OCI-LY3 (cell line): Measurements from ENCODE around the gene FNDC5.

Source experiments
- EZH2phosphoT487 ChIP-seq: fragments of 200-600 bp; shearing (Covaris generic); IDR thresholded peaks from 2 replicates; pipeline ENCODE4 v1.6.1; 2018; ENCODE audit warnings: antibody characterized with exemption, mixed run types, low read depth
- TF ChIP-seq, protein P1 (sequence below): fragments of 200-600, 300-600 bp; sonication (generic); IDR thresholded peaks from 2 replicates; pipeline ENCODE4 v1.5.1; 2014; ENCODE audit warnings: antibody characterized with exemption, low read length, low read depth

DNA sequence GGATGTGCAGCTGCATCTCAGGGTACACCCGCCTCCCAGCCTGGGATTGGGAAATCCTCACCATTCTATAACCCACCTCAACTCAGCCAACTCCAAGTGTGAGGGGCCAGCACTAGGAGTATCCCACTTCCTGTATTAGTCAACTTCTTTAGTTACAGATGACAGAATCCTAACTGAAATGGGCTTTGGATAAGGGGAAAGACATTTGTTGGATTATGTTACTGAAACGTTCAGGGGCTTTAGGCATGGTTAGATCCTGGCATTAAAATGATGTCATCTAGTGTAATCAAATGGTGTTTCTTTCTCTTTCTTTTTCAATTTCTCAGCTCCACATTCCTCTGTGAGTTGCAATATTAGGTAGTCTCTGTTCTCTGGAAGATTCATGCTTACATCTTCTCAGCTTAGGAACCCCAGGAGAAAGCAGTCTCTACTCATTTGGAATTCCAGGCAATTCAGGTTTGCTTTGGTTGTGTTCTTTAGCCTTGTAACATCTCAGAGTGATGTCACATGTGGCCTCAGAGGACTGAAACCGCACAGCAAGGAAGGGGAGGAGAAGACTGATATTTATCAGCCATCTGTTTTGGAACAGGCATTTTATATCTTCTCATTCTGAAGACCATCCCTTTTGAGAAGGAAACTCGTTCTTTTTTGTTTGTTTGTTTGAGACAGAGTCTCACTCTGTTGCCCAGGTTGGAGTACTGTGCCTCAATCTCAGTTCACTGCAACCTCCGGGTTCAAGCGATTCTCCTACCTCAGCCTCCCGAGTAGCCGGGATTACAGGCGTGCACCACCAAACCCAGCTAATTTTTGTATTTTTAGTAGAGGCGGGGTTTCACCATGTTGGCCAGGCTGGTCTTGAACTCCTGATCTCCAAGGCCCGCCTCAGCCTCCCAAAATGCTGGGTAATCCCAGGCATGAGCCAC lies 49.4 kb upstream of the FNDC5 start:
- TF ChIP-seq, protein P1, sequence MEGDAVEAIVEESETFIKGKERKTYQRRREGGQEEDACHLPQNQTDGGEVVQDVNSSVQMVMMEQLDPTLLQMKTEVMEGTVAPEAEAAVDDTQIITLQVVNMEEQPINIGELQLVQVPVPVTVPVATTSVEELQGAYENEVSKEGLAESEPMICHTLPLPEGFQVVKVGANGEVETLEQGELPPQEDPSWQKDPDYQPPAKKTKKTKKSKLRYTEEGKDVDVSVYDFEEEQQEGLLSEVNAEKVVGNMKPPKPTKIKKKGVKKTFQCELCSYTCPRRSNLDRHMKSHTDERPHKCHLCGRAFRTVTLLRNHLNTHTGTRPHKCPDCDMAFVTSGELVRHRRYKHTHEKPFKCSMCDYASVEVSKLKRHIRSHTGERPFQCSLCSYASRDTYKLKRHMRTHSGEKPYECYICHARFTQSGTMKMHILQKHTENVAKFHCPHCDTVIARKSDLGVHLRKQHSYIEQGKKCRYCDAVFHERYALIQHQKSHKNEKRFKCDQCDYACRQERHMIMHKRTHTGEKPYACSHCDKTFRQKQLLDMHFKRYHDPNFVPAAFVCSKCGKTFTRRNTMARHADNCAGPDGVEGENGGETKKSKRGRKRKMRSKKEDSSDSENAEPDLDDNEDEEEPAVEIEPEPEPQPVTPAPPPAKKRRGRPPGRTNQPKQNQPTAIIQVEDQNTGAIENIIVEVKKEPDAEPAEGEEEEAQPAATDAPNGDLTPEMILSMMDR = no peak
- no peak for TF ChIP-seq EZH2phosphoT487
